Karpas-422 (cell line): ENCODE data around the gene GDPD2. TPM values are rescaled to one million over a fixed set of nuclear protein-coding genes. Genes with fewer than 3 reads are reported as not detected.

ENCODE experiments used
- DNase-seq: peaks from one replicate; pipeline ENCODE4 v3.0.0-alpha.2; 2015
- H2AFZ ChIP-seq: fragments of 200-600 bp; sonication (generic); 2 replicates; pipeline ENCODE4 v1.6.1; 2014; ENCODE audit warnings: antibody characterized with exemption, low read length, mixed read lengths
- H3K27ac ChIP-seq: fragments of 200-600 bp; sonication (generic); 2 replicates; pipeline ENCODE4 v1.5.1; 2014; ENCODE audit warnings: mild to moderate bottlenecking, low read length, moderate library complexity
- H3K27me3 ChIP-seq: fragments of 200-600 bp; sonication (generic); 2 replicates; pipeline ENCODE4 v1.6.1; 2014; ENCODE audit warnings: low read length, mixed read lengths
- H3K36me3 ChIP-seq: fragments of 200-600 bp; sonication (generic); 2 replicates; pipeline ENCODE4 v1.6.1; 2014; ENCODE audit warnings: low read length, mixed read lengths; ENCODE audit not compliant: insufficient read depth
- H3K4me1 ChIP-seq: fragments of 200-600 bp; sonication (generic); 2 replicates; pipeline ENCODE4 v1.6.1; 2014; ENCODE audit warnings: mild to moderate bottlenecking, low read length, mixed read lengths
- H3K4me2 ChIP-seq: fragments of 200-600 bp; sonication (generic); 2 replicates; pipeline ENCODE4 v1.6.1; 2014; ENCODE audit warnings: low read length, low read depth, mild to moderate bottlenecking; ENCODE audit not compliant: poor library complexity, severe bottlenecking
- H3K4me3 ChIP-seq: fragments of 200-600 bp; sonication (generic); 2 replicates; pipeline ENCODE4 v1.5.1; 2014; ENCODE audit warnings: mild to moderate bottlenecking, antibody characterized with exemption, low read length, mixed read lengths
- H3K79me2 ChIP-seq: fragments of 200-600 bp; sonication (generic); 2 replicates; pipeline ENCODE4 v1.6.1; 2014; ENCODE audit warnings: mild to moderate bottlenecking, low read length, mixed read lengths
- H3K9ac ChIP-seq: fragments of 200-600 bp; sonication (generic); 2 replicates; pipeline ENCODE4 v1.6.0; 2014; ENCODE audit warnings: low read length
- H3K9me2 ChIP-seq: fragments of 200-600 bp; sonication (generic), shearing (Covaris generic); replicated peaks from 2 replicates; pipeline ENCODE4 v1.6.0; 2014; ENCODE audit warnings: mild to moderate bottlenecking, low read length, moderate library complexity; ENCODE audit not compliant: insufficient read depth
- H3K9me3 ChIP-seq: fragments of 300-700, 200-600 bp; sonication (generic); 2 replicates; pipeline ENCODE4 v1.6.1; 2014; ENCODE audit warnings: low read length, mixed read lengths
- H4K20me1 ChIP-seq: fragments of 200-600 bp; sonication (generic); 2 replicates; pipeline ENCODE4 v1.6.1; 2014; ENCODE audit warnings: mild to moderate bottlenecking, antibody characterized with exemption, low read length, low read depth; ENCODE audit not compliant: insufficient read depth
- total RNA-seq: library from RNA; depleted of rRNA; stranded (reverse); fragments of >200 nt; shearing (Covaris generic); gene quantifications from 2 replicates; pipeline ENCODE4 v1.2.3, GENCODE V29; 2014; ENCODE audit warnings: low replicate concordance

The GDPD2 gene
- total RNA-seq, 1 experiment from 2014 or later, result not detected

GRCh38 chrX:70433848-70434351, 10.8 kb downstream of the GDPD2 start:
- H3K36me3 ChIP-seq, result no peaks in the 10 kb centered on the region
- peak overlapping the region; percentile 66 for H3K4me3 ChIP-seq
- peak overlapping the region; percentile 70 for H3K4me2 ChIP-seq
- H3K27me3 ChIP-seq, result no peaks in the 10 kb centered on the region
- H2AFZ ChIP-seq, result peak overlapping the region; percentile 65; the same call in 1 of the 2 replicates
- no peaks in the 10 kb centered on the region for H4K20me1 ChIP-seq
- no peaks in the 10 kb centered on the region for H3K9me2 ChIP-seq
- H3K27ac ChIP-seq, result 0 out of 2 replicates have a peak overlapping the region, but pooled peaks have one; percentile 43
- H3K9me3 ChIP-seq, result no peaks in the 10 kb centered on the region
- DNase-seq, result peak; percentile 87
- peaks cover 20% of the 10 kb centered on the region for H3K4me1 ChIP-seq
- peak overlapping the region; percentile 81 for H3K9ac ChIP-seq
- no peaks in the 10 kb centered on the region for H3K79me2 ChIP-seq

DNA sequence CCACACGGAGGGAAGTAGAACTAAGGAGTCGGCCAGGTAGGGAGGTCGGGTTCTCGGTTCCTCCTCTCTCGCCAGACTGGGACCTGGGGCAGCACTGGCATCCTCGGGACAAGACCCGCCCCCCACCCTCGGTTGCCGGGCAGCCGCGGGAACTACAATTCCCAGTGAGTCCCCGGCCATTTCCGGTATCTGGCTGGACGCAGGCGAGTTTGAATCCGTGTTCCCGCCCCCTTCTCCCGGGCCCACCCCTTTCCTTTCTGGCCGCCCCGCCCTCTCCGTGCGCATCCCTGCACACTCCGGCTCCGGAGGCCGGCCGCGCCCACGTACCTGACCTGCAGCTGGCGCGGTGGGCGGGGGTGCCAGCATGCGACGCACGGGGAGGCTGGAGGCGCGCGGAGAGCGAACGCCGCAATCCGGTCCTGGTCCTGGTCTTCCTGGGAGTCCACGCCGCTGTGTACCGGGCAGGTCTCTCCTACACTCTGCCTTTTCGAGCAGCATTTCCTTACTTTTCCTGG, 11.3 kb downstream of the GDPD2 start:
- Histone ChIP-seq H4K20me1 (no peaks in the 10 kb centered on the region), H3K4me1 (peaks cover 20% of the 10 kb centered on the region), H3K36me3 (no peaks in the 10 kb centered on the region), H3K27me3 (no peaks in the 10 kb centered on the region), H3K9ac (peak overlapping the region; percentile 81), H3K4me2 (peak overlapping the region; percentile 70), H3K9me3 (no peaks in the 10 kb centered on the region), H3K4me3 (peak overlapping the region; percentile 66), H3K27ac (no peak overlapping the region), H2AFZ (0 out of 2 replicates have a peak overlapping the region, but pooled peaks have one; percentile 12), H3K79me2 (no peaks in the 10 kb centered on the region), H3K9me2 (no peaks in the 10 kb centered on the region)
- DNase-seq, result peak; percentile 91

DNA sequence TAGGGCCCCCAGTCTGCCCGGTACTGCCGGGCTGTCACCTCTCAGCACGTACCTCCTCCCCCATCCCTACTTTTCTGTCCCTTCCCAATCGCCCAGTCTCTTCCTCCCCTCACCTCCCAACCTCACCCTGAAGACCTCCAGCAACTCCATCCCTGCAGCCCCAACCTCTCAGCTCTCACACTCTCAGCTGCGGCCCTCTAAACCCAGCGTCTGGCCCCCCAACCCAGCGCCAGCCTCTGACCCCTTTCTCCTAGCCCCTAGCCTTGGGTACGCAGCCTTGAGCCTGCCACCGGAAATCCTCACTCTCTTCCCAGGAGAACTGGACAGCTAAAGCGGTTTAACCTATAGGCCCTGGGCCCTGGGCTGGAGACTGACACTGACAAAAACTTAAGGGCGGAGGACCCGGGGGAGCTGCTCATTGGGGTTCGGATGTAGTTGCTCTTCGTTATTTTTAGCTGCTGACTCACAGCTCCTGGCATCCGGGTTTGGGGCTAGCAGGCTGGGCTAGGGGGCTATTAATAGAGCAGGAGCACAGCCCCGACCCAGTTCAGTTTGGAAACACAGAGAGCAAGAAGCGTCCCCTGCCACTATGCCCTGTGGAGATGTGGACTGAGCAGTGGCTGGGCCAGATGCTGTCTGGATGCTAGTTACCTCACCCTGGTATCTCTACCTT, 11.9 kb downstream of the GDPD2 start:
- Histone ChIP-seq H4K20me1 (no peaks in the 10 kb centered on the region), H3K9me2 (no peaks in the 10 kb centered on the region), H3K36me3 (no peaks in the 10 kb centered on the region), H3K4me3 (peak overlapping the region; percentile 66), H3K9ac (peak overlapping the region; percentile 66), H3K4me1 (peaks cover 20% of the 10 kb centered on the region), H3K27ac (no peak overlapping the region), H3K9me3 (no peaks in the 10 kb centered on the region), H3K27me3 (no peaks in the 10 kb centered on the region), H3K79me2 (no peaks in the 10 kb centered on the region), H3K4me2 (peak overlapping the region; percentile 70), H2AFZ (no peak overlapping the region)
- no peak for DNase-seq

- no peak overlapping the region for H3K9ac ChIP-seq
- H3K27me3 ChIP-seq, result no peaks in the 10 kb centered on the region
- peak; percentile 76 for DNase-seq
- peaks cover 20% of the 10 kb centered on the region for H3K4me1 ChIP-seq
- H2AFZ ChIP-seq, result no peak overlapping the region
- H3K27ac ChIP-seq, result no peak overlapping the region
- H3K9me3 ChIP-seq, result no peaks in the 10 kb centered on the region
- H4K20me1 ChIP-seq, result no peaks in the 10 kb centered on the region
- no peaks in the 10 kb centered on the region for H3K9me2 ChIP-seq
- H3K36me3 ChIP-seq, result no peaks in the 10 kb centered on the region
- H3K4me2 ChIP-seq, result no peak overlapping the region
- no peak overlapping the region for H3K4me3 ChIP-seq
- H3K79me2 ChIP-seq, result no peaks in the 10 kb centered on the region
Measured at GRCh38 chrX:70436343-70436742, 13.2 kb downstream of the GDPD2 start.

DNA sequence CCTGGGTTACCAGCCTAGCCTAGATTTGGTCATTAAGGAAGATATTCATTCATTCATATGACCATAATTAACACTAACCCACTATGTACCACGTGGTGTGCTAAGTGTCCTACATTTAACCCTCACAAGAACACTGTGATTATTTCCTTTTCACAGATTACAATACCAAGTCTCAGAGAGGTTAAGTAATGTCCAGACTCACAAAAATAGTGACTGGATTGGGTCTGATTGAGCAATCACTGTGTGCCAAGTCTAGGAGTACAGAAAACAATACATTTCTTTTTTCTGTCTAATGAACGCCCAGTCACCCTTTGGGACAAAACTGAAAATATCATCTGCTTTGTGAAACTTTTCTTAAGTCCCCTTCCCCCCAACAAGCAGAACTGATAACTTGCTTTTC, 13.9 kb downstream of the GDPD2 start:
- H3K36me3 ChIP-seq, result no peaks in the 10 kb centered on the region
- H3K27ac ChIP-seq, result no peak overlapping the region

GRCh38 chrX:70437921-70438665, 15.0 kb downstream of the GDPD2 start:
- Histone ChIP-seq H3K9me3 (no peaks in the 10 kb centered on the region), H3K4me1 (peaks cover 16% of the 10 kb centered on the region), H3K9ac (no peak overlapping the region), H3K27me3 (no peaks in the 10 kb centered on the region), H4K20me1 (no peaks in the 10 kb centered on the region), H3K79me2 (no peaks in the 10 kb centered on the region), H3K4me3 (no peak overlapping the region), H3K27ac (no peak overlapping the region), H2AFZ (no peak overlapping the region), H3K4me2 (no peak overlapping the region), H3K9me2 (no peaks in the 10 kb centered on the region), H3K36me3 (no peaks in the 10 kb centered on the region)
- peak; percentile 22 for DNase-seq

More for the DNA sequence above, 13.9 kb downstream of the GDPD2 start:
- peaks cover 20% of the 10 kb centered on the region for H3K4me1 ChIP-seq
- no peaks in the 10 kb centered on the region for H3K79me2 ChIP-seq
- no peak overlapping the region for H3K4me2 ChIP-seq
- H3K9me3 ChIP-seq, result no peaks in the 10 kb centered on the region
- H3K9ac ChIP-seq, result no peak overlapping the region
- DNase-seq, result no peak
- no peak overlapping the region for H3K4me3 ChIP-seq
- no peaks in the 10 kb centered on the region for H3K9me2 ChIP-seq
- no peaks in the 10 kb centered on the region for H3K27me3 ChIP-seq
- H2AFZ ChIP-seq, result no peak overlapping the region
- no peaks in the 10 kb centered on the region for H4K20me1 ChIP-seq

DNA sequence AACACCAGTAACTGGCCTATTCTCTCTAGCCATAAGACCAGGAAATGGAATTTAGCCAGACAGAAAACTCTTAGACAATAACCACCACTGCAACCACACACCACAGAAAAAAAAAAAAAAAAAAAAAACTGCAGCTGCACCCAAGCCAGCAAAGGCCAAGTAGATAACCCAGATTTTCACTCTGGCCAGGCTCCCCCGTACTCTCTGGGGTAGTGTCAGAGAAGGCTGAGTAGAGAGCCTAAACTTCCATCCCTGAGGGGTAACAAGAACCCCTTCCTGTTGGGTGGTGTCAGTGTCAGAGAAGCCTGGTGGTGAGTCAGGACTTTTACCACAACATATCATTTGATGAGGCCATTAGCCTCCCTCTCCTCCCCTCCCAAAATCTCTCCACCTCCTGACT, 15.9 kb downstream of the GDPD2 start:
- H3K4me2 ChIP-seq, result no peak overlapping the region
- peak; percentile 38 for DNase-seq

DNA sequence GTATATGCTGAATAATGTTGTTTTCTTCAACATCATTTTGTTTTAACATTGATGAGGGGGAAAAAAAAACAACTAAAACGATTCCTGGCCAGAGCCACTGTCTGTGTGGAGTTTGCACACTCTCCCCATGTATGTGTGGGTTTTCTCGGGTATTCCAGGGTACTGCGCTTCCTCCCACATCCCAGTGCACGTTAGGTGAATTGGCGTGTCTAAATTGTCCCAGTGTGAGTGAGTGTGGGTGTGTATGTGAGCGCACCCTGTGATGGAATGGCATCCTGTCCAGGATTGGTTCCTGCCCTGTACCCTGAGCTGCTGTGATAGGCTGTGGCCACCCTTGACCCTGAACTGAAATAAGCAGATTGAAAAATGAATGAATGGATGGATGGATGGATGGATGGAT, 19.1 kb downstream of the GDPD2 start:
- Histone ChIP-seq H3K4me2 (no peak overlapping the region), H3K79me2 (no peaks in the 10 kb centered on the region), H3K27me3 (no peaks in the 10 kb centered on the region), H3K27ac (no peak overlapping the region), H3K9ac (no peak overlapping the region), H3K4me1 (peaks cover 5% of the 10 kb centered on the region; the same call in 1 of the 2 replicates), H3K9me2 (no peaks in the 10 kb centered on the region), H4K20me1 (no peaks in the 10 kb centered on the region), H3K4me3 (no peak overlapping the region), H2AFZ (no peak overlapping the region), H3K36me3 (no peaks in the 10 kb centered on the region), H3K9me3 (no peaks in the 10 kb centered on the region)
- no peak for DNase-seq

More for the DNA sequence above, 15.9 kb downstream of the GDPD2 start:
- H4K20me1 ChIP-seq, result no peaks in the 10 kb centered on the region
- no peak overlapping the region for H3K27ac ChIP-seq
- no peaks in the 10 kb centered on the region for H3K9me2 ChIP-seq
- H2AFZ ChIP-seq, result no peak overlapping the region
- no peak overlapping the region for H3K4me3 ChIP-seq
- H3K9me3 ChIP-seq, result no peaks in the 10 kb centered on the region
- H3K9ac ChIP-seq, result no peak overlapping the region
- H3K4me1 ChIP-seq, result peaks cover 16% of the 10 kb centered on the region
- H3K27me3 ChIP-seq, result no peaks in the 10 kb centered on the region
- H3K79me2 ChIP-seq, result no peaks in the 10 kb centered on the region
- no peaks in the 10 kb centered on the region for H3K36me3 ChIP-seq
